Measurements from ENCODE around the gene TMEM41B. TPM values are rescaled to one million over a fixed set of nuclear protein-coding genes. Genes with fewer than 3 reads are reported as not detected.
A peak's percentile ranks its signal among the peaks of the same experiment; 100 is the strongest.

Gene TMEM41B
- total RNA-seq, 3 donors from 2014 or later: 33.2 to 57.9 (median 54.0) TPM

DNA sequence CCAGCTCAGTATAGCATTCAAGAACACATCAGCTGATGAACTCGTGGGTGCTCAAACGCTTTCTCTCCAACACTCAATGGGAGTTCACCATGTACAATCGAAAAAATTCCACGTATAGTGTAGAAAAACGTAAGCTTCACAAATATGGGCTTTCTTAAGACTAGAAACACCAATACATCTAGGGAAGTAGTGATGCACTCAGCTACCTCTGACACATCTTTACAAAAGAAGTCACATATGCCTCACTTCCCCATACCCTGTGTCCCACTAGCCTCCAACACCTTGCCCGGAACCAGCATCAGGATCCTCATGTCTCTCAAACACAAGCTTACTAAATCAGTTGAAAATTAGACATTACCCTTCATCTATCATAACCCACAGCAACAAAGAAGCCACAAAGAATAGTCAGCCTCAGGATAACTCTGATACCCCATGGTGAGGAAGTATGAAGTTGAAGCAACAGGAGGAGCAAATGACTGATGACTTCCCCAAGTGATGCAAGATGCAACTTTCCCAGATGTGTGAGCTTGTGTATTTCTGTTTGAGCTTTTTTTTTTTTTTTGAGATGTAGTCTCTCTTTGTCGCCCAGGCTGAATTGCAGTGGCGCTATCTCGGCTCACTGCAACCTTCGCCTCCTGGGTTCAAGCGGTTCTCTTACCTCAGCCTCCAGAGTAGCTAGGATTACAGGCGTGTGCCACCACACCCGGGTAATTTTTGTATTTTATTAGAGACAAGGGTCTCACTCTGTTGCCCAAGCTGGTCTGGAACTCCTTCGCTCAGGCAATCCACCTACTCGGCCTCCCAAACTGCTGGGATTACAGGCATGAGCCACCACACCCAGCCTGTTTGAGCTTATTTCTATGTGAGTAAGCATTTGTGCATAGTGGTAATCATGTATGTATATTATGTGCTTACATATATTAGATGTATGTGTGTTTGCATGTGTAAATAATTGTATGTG, 40.7 kb downstream of the TMEM41B start:
- H3K9me3 ChIP-seq: no peaks in the 10 kb centered on the region
- peak; percentile 25 for ATAC-seq
- H3K4me3 ChIP-seq: no peak overlapping the region
- intact Hi-C loops (cut with DNase I, micrococcal nuclease): no loop called here
- H3K36me3 ChIP-seq (ENCODE audit: low read depth): no peaks in the 10 kb centered on the region
- DNase-seq: no peak
- no peaks in the 10 kb centered on the region for H3K4me1 ChIP-seq (ENCODE audit: low read depth)
- TF ChIP-seq, protein P1, sequence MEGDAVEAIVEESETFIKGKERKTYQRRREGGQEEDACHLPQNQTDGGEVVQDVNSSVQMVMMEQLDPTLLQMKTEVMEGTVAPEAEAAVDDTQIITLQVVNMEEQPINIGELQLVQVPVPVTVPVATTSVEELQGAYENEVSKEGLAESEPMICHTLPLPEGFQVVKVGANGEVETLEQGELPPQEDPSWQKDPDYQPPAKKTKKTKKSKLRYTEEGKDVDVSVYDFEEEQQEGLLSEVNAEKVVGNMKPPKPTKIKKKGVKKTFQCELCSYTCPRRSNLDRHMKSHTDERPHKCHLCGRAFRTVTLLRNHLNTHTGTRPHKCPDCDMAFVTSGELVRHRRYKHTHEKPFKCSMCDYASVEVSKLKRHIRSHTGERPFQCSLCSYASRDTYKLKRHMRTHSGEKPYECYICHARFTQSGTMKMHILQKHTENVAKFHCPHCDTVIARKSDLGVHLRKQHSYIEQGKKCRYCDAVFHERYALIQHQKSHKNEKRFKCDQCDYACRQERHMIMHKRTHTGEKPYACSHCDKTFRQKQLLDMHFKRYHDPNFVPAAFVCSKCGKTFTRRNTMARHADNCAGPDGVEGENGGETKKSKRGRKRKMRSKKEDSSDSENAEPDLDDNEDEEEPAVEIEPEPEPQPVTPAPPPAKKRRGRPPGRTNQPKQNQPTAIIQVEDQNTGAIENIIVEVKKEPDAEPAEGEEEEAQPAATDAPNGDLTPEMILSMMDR (IDR thresholded peaks at IDR 0.05): no peak

DNA sequence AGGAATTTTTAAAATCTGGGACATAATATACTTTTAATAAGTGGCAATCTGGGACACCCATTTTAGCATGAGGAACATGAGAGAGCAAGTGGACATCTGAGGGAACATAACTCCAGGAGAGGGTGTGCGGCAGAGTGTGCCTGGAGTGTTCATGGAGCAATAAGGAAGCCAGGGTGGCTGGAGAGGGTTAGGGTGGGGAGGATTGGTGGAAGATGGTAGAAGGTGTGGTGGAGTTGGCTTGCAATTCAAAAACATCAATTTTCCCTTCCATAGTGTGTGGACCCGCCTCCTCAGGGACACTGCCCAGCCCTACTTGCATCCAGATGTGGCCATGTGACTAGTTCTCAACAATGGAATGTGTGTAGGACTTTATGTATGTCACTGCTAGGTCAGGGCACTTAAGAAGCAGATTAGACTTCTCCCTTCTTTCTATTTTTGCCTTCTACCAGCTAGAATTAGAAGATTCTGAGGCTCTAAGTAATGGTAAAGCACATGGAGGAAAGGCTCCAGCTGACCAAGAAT, 44.8 kb downstream of the TMEM41B start:
- intact Hi-C loops (cut with DNase I, micrococcal nuclease): no loop called here
- TF ChIP-seq, protein P1 (IDR thresholded peaks at IDR 0.05): no peak
- Histone ChIP-seq H3K9me3 (no peaks in the 10 kb centered on the region), H3K4me3 (no peak overlapping the region), H3K4me1 (ENCODE audit: low read depth) (peaks cover 4% of the 10 kb centered on the region), H3K36me3 (ENCODE audit: low read depth) (no peaks in the 10 kb centered on the region)
- ATAC-seq (peak; percentile 72), DNase-seq (peak in 2 of 3 donors; percentile 48 to 51)

DNA sequence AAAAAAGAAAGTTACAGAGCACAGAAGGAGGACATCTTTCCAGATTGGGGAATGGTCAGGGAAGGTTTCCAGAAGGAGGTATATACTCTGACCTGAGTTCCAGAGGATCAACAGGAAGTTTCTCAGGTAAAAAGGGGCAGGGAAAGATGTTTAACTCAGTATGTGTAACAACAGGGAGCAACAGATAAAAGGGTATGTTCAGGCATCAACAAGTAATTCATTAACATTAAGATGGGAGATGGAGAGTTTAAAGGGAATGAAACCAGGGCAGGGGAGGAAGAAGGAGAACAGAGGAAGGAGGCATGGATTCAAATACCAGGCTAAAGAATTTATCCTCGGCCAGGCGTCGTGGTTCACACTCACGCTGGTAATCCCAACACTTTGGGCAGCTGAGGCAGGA, 46.7 kb downstream of the TMEM41B start:
- no peaks in the 10 kb centered on the region for H3K9me3 ChIP-seq
- H3K4me3 ChIP-seq: no peak overlapping the region
- intact Hi-C loops (cut with DNase I, micrococcal nuclease): no loop called here
- DNase-seq (no peak), ATAC-seq (no peak)
- H3K4me1 ChIP-seq (ENCODE audit: low read depth): peaks cover 12% of the 10 kb centered on the region
- TF ChIP-seq, protein P1 (IDR thresholded peaks at IDR 0.05): no peak
- no peaks in the 10 kb centered on the region for H3K36me3 ChIP-seq (ENCODE audit: low read depth)

DNA sequence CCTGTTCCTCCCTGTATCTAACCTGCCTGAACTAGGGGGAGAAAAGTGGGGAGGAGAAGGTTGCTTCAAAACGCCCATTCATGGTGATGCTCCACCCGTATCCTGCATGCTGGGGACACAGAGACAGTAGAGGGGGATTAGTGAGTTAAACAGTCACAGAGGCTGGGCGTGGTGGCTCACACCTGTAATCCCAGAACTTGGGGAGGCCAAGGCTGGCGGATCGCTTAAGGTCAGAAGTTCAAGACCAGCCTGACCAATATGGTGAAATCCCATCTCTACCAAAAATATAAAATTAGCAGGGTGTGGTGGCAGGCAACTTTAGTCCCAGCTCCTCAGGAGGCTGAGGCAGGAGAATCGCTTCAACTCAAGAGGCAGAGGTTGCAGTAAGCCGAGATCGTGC, 47.5 kb downstream of the TMEM41B start:
- intact Hi-C loops (cut with DNase I, micrococcal nuclease): no loop called here
- Histone ChIP-seq H3K36me3 (ENCODE audit: low read depth) (no peaks in the 10 kb centered on the region), H3K4me3 (no peak overlapping the region), H3K4me1 (ENCODE audit: low read depth) (peaks cover 12% of the 10 kb centered on the region), H3K9me3 (no peaks in the 10 kb centered on the region)
- ATAC-seq (no peak), DNase-seq (no peak)
- TF ChIP-seq, protein P1 (IDR thresholded peaks at IDR 0.05): no peak

DNA sequence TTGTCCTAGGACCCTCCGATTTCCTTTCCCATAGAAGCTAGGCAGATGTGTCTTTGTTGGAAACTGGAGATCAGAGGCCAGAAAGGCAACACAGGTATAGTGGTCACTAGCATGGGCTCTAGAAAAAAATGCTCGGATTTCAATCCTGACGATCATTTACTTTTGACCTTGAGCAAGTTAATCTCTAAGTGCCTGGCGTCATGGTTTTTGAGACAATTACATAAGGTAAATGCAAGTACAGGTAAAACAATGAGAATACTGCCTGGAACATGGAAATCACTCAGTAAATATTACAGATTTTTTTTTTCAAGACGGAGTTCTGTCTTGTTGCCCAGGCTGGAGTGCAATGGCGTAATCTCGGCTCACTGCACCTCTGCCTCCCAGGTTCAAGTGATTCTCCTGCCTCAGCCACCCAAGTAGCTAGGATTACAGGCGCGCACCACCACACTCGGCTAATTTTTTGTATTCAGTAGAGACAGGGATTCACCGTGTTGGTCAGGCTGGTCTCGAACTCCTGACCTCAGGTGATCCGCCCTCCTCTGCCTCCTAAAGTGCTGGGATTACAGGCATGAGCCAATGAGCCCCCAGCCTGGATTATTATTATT, 48.2 kb downstream of the TMEM41B start:
- TF ChIP-seq, protein P1 (IDR thresholded peaks at IDR 0.05): no peak
- DNase-seq (no peak), ATAC-seq (no peak)
- intact Hi-C loops (cut with DNase I, micrococcal nuclease): no loop called here
- no peaks in the 10 kb centered on the region for H3K36me3 ChIP-seq (ENCODE audit: low read depth)
- peaks cover 12% of the 10 kb centered on the region for H3K4me1 ChIP-seq (ENCODE audit: low read depth)
- no peak overlapping the region for H3K4me3 ChIP-seq
- H3K9me3 ChIP-seq: no peaks in the 10 kb centered on the region

All from mucosa of descending colon (tissue), 3 donors.